ENCODE data around the gene PRR3. TPM values are rescaled to one million over a fixed set of nuclear protein-coding genes. Genes with fewer than 3 reads are reported as not detected.

The PRR3 gene
- total and polyA plus RNA-seq, 9 of the 15 experiments (the other 6 are each of a cell fraction or from before 2014, with no cell fraction given) = 23.5 to 59.6 (median 28.8) TPM

GRCh38 chr6:30612213-30612612, 55.1 kb downstream of the PRR3 start:
- in situ Hi-C loops (cut with MboI) (no loop called here), intact Hi-C loops (cut with micrococcal nuclease) (no loop called here)
- 91% methylated on average over 1 of the region's 1 CpG for WGBS (ENCODE audit: insufficient coverage, low coverage, missing lambda C conversion rate)
- peak overlapping the region; percentile 95; the same call in 1 of the 3 replicates for H3K27ac ChIP-seq (ENCODE audit: extremely low read depth, low read depth, low read length)
- H3K9me1 ChIP-seq (ENCODE audit: control insufficient read depth, insufficient read depth, low read length) = no peaks in the 10 kb centered on the region
- no peak overlapping the region for H3K4me3 ChIP-seq
- no peaks in the 10 kb centered on the region for H3K27me3 ChIP-seq (ENCODE audit: control insufficient read depth in 2 of 2, insufficient read depth in 2 of 2, low read length in 2 of 2)
- no peak for FAIRE-seq
- H3K79me2 ChIP-seq (ENCODE audit: control insufficient read depth, insufficient read depth, low read length) = peaks cover 74% of the 10 kb centered on the region
- no peak overlapping the region for H3K4me2 ChIP-seq (ENCODE audit: insufficient read depth, low read length)
- ChIA-PET CTCF (ENCODE audit: low intra/inter-chr PET ratio) (no interaction called here), POLR2A (interaction anchor here (1.0 to 4.8 kb wide), 14 partner anchors 12 to 79 kb away, joined by 3 to 310 read pairs (median 10); partner anchors contain the start of genes ABCF1, ATAT1, C6orf136 and DHX16)
- no peak overlapping the region for H3K9ac ChIP-seq (ENCODE audit: insufficient read depth in 1 of 2, low read depth in 2 of 2, low read length in 2 of 2)
- ATAC-seq = no peak
- H3K4me1 ChIP-seq (replicated peaks in 1 of 2; ENCODE audit: control insufficient read depth in 2 of 2, insufficient read depth in 2 of 2, low read length in 2 of 2) = peaks cover 0 to 21% of the 10 kb centered on the region in 2 experiments; a peak in 3 of 5 replicates
- H3K9me3 ChIP-seq (replicated peaks; ENCODE audit: control insufficient read depth, insufficient read depth, low read depth, low read length) = no peaks in the 10 kb centered on the region
- no peak overlapping the region for H2AFZ ChIP-seq (ENCODE audit: low read depth, low read length)
- peak in 1 of 4 experiments; percentile 45 for DNase-seq (ENCODE audit: extremely low read depth in 1 of 4, low spot score in 3 of 4)
- BruUV-seq (replicated peaks) = no TSS peak
- peaks cover 8% of the 10 kb centered on the region; the same call in 1 of the 2 replicates for H4K20me1 ChIP-seq (replicated peaks; ENCODE audit: control insufficient read depth, insufficient read depth, low read length)
- H3K36me3 ChIP-seq (ENCODE audit: control insufficient read depth, insufficient read depth, low read length) = peaks cover 84% of the 10 kb centered on the region
- TF ChIP-seq ZNF197 (CRISPR knock-in tag; IDR thresholded peaks at IDR 0.05; ENCODE audit: low read depth) (no peak), TSC22D4 (tag; IDR thresholded peaks at IDR 0.05) (no peak), KDM4B (IDR thresholded peaks at IDR 0.05; ENCODE audit: borderline replicate concordance in 2 of 2, low read depth in 1 of 2) (no peak), ZNF668 (CRISPR knock-in tag; IDR thresholded peaks at IDR 0.05) (no peak), POLR3G (IDR thresholded peaks at IDR 0.05; ENCODE audit: extremely low read depth, insufficient read length, insufficient replicate concordance) (no peak), TBL1XR1 (IDR thresholded peaks at IDR 0.05; ENCODE audit: low read length in 2 of 2) (peak in 1 of 2 experiments; percentile 42; a peak in 1 of 4 replicates), NUFIP1 (IDR thresholded peaks at IDR 0.05; ENCODE audit: partially characterized antibody) (no peak), ZNF766 (CRISPR knock-in tag; conservative IDR thresholded peaks at IDR 0.05) (no peak), FOXP4 (CRISPR knock-in tag; IDR thresholded peaks at IDR 0.05; ENCODE audit: borderline replicate concordance) (no peak), NFYB (IDR thresholded peaks at IDR 0.05; ENCODE audit: extremely low read depth, insufficient read length) (no peak), CSDE1 (IDR thresholded peaks at IDR 0.05) (no peak), FOXM1 (IDR thresholded peaks at IDR 0.05; ENCODE audit: low read depth) (no peak), FOXM1 (CRISPR knock-in tag; IDR thresholded peaks at IDR 0.05; ENCODE audit: low read depth) (0 out of 2 replicates have a peak, but pooled peaks have one; percentile 34), ZNF311 (CRISPR knock-in tag; IDR thresholded peaks at IDR 0.05) (no peak), TRIM28 (IDR thresholded peaks at IDR 0.05) (no peak), PURB (CRISPR knock-in tag; IDR thresholded peaks at IDR 0.05; ENCODE audit: low read depth) (no peak), ZNF551 (CRISPR knock-in tag; IDR thresholded peaks at IDR 0.05) (0 out of 2 replicates have a peak, but pooled peaks have one; percentile 5)
- TF ChIP-seq, protein P1, sequence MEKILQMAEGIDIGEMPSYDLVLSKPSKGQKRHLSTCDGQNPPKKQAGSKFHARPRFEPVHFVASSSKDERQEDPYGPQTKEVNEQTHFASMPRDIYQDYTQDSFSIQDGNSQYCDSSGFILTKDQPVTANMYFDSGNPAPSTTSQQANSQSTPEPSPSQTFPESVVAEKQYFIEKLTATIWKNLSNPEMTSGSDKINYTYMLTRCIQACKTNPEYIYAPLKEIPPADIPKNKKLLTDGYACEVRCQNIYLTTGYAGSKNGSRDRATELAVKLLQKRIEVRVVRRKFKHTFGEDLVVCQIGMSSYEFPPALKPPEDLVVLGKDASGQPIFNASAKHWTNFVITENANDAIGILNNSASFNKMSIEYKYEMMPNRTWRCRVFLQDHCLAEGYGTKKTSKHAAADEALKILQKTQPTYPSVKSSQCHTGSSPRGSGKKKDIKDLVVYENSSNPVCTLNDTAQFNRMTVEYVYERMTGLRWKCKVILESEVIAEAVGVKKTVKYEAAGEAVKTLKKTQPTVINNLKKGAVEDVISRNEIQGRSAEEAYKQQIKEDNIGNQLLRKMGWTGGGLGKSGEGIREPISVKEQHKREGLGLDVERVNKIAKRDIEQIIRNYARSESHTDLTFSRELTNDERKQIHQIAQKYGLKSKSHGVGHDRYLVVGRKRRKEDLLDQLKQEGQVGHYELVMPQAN (IDR thresholded peaks at IDR 0.05; ENCODE audit: borderline replicate concordance) = no peak
- TF ChIP-seq, protein P2, sequence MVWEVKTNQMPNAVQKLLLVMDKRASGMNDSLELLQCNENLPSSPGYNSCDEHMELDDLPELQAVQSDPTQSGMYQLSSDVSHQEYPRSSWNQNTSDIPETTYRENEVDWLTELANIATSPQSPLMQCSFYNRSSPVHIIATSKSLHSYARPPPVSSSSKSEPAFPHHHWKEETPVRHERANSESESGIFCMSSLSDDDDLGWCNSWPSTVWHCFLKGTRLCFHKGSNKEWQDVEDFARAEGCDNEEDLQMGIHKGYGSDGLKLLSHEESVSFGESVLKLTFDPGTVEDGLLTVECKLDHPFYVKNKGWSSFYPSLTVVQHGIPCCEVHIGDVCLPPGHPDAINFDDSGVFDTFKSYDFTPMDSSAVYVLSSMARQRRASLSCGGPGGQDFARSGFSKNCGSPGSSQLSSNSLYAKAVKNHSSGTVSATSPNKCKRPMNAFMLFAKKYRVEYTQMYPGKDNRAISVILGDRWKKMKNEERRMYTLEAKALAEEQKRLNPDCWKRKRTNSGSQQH (CRISPR knock-in tag; IDR thresholded peaks at IDR 0.05) = no peak
